DLD1 (cell line): Measurements from ENCODE around the gene ZNF81.
"Not testable (repeated sequence)": the region's sequence is repeated elsewhere in the genome, so short reads cannot be mapped to it uniquely, and the experiment has no call there.

Source experiments
- in situ Hi-C: cut with HindIII; loops from 2 replicates; pipeline ENCODE4 v1.10.0; 2017; ENCODE audit warnings: low sequenced_read_pairs

The ZNF81 gene

GRCh38 chrX:47927212-47927611 lies 90.5 kb downstream of the ZNF81 start:
- in situ Hi-C loops, result no loop called here

- in situ Hi-C loops, result not testable (repeated sequence)
These were observed 95.3 kb downstream of the ZNF81 start for GRCh38 chrX:47931970-47932369.

- in situ Hi-C loops, result no loop called here
These were observed 97.2 kb downstream of the ZNF81 start for GRCh38 chrX:47933946-47934345.

- in situ Hi-C loops, result no loop called here
These were observed 99.7 kb downstream of the ZNF81 start for GRCh38 chrX:47936224-47936939.

GRCh38 chrX:47936940-47937317 lies 100.2 kb downstream of the ZNF81 start:
- in situ Hi-C loops, result no loop called here

GRCh38 chrX:47940448-47940847 lies 103.7 kb downstream of the ZNF81 start:
- in situ Hi-C loops, result no loop called here

- in situ Hi-C loops, result no loop called here
These were observed 104.7 kb downstream of the ZNF81 start for GRCh38 chrX:47941423-47941822.

GRCh38 chrX:47955295-47955694 lies 118.6 kb downstream of the ZNF81 start:
- in situ Hi-C loops, result not testable (repeated sequence)

GRCh38 chrX:47956016-47956415 lies 119.3 kb downstream of the ZNF81 start:
- in situ Hi-C loops, result no loop called here

- in situ Hi-C loops, result not testable (repeated sequence)
These were observed 121.5 kb downstream of the ZNF81 start for GRCh38 chrX:47958206-47958605.

GRCh38 chrX:47958761-47959342 lies 122.2 kb downstream of the ZNF81 start:
- in situ Hi-C loops, result no loop called here

GRCh38 chrX:47960406-47960805 lies 123.7 kb downstream of the ZNF81 start:
- in situ Hi-C loops, result no loop called here

- in situ Hi-C loops, result not testable (repeated sequence)
These were observed 125.1 kb downstream of the ZNF81 start for GRCh38 chrX:47961830-47962229.

GRCh38 chrX:47965526-47965925 lies 128.8 kb downstream of the ZNF81 start:
- in situ Hi-C loops, result not testable (repeated sequence)
